Gastroesophageal sphincter (tissue), 4 donors: ENCODE data around the gene TBX21. TPM values are rescaled to one million over a fixed set of nuclear protein-coding genes. Genes with fewer than 3 reads are reported as not detected.
"Not testable (repeated sequence)": the region's sequence is repeated elsewhere in the genome, so short reads cannot be mapped to it uniquely, and the experiment has no call there.

Experiments used
- ATAC-seq: fragments of 150-250 bp; one replicate; pipeline ENCODE4 v1.9.1; 2016; ENCODE audit warnings: mild to moderate bottlenecking, moderate library complexity
- H3K27ac ChIP-seq, 4 donors: fragments of 200-600 bp; sonication (generic) in 3 of 4; 1 replicate in 3 of 4; 2 replicates in 1 of 4; pipeline ENCODE4 v1.5.1; 2016 to 2019
- H3K27me3 ChIP-seq: fragments of 200-600 bp; sonication (generic); one replicate; pipeline ENCODE4 v1.5.1; 2019
- H3K36me3 ChIP-seq, 2 donors: fragments of 200-600 bp; sonication (generic); one replicate each; pipeline ENCODE4 v1.5.1; 2019; ENCODE audit warnings: control low read depth in 1 of 2
- H3K4me1 ChIP-seq, 3 donors: fragments of 200-600 bp; sonication (generic); 1 replicate in 2 of 3; 2 replicates in 1 of 3; pipeline ENCODE4 v1.5.1; 2016 to 2019; ENCODE audit warnings: control low read depth in 2 of 3
- H3K4me3 ChIP-seq, 2 donors: fragments of 200-600 bp; sonication (generic); one replicate each; pipeline ENCODE4 v1.5.1; 2019; ENCODE audit warnings: mild to moderate bottlenecking in 1 of 2, moderate library complexity in 1 of 2
- H3K9me3 ChIP-seq, 3 donors: fragments of 200-600 bp; sonication (generic); one replicate each; pipeline ENCODE4 v1.5.1; 2017 to 2019; ENCODE audit warnings: control low read depth in 2 of 3
- CTCF ChIP-seq, 4 experiments: fragments of 200-600 bp in 2 of 4; fragments of 450-650 bp in 2 of 4; sonication (generic) in 1 of 4; IDR thresholded peaks; one replicate each; pipeline ENCODE4 v1.5.1; 2017 to 2019; ENCODE audit warnings: antibody characterized with exemption in 4 of 4, mild to moderate bottlenecking in 2 of 4, moderate library complexity in 2 of 4
- EP300 ChIP-seq: sonication (generic); formaldehyde crosslinking; IDR thresholded peaks from one replicate; pipeline ENCODE4 v1.6.1; 2017; ENCODE audit warnings: antibody characterized with exemption, mild to moderate bottlenecking
- POLR2A ChIP-seq, 2 donors: fragments of 450-650 bp; IDR thresholded peaks; one replicate each; pipeline ENCODE4 v1.6.1; 2017; ENCODE audit warnings: antibody characterized with exemption in 2 of 2, mild to moderate bottlenecking in 2 of 2, moderate library complexity in 1 of 2
- POLR2AphosphoS5 ChIP-seq: sonication (generic); formaldehyde crosslinking; IDR thresholded peaks from one replicate; pipeline ENCODE4 v1.6.1; 2017; ENCODE audit warnings: antibody characterized with exemption
- WGBS, 2 donors: methylation state at CpG; one replicate each; pipeline ENCODE4 v1.1.5; 2018; ENCODE audit warnings: low coverage in 1 of 2; 5-methylcytosine and 5-hydroxymethylcytosine counted together
- total RNA-seq, 4 donors: library from RNA; depleted of rRNA; stranded (reverse); fragments of >200 nt; gene quantifications; one replicate each; pipeline ENCODE4 v1.1.0, GENCODE V29; 2016

The TBX21 gene
- total RNA-seq, 4 donors from 2014 or later, result 0.94 to 1.1 TPM; not detected in 2

GRCh38 chr17:47738178-47738577, 5.1 kb downstream of the TBX21 start:
- H3K9me3 ChIP-seq, result no peaks in the 10 kb centered on the region
- no peaks in the 10 kb centered on the region for H3K36me3 ChIP-seq
- no peak overlapping the region for H3K4me3 ChIP-seq
- ATAC-seq, result no peak
- H3K4me1 ChIP-seq, result peaks cover 0 to 11% (median 7%) of the 10 kb centered on the region in 3 donors
- TF ChIP-seq POLR2A (IDR thresholded peaks at IDR 0.05) (no peak), CTCF (IDR thresholded peaks at IDR 0.05) (no peak), EP300 (no peak)
- H3K27me3 ChIP-seq, result peaks cover 80% of the 10 kb centered on the region
- 86 to 93% methylated on average over 5 to 7 of the region's 7 CpGs for WGBS, 2 donors
- H3K27ac ChIP-seq, result no peak overlapping the region

GRCh38 chr17:47739150-47739549, 6.1 kb downstream of the TBX21 start:
- WGBS, 2 donors, result 20 to 63% methylated on average over 2 to 5 of the region's 8 CpGs
- ATAC-seq, result no peak
- Histone ChIP-seq H3K27ac (no peak overlapping the region), H3K27me3 (peaks cover 80% of the 10 kb centered on the region), H3K36me3 (no peaks in the 10 kb centered on the region), H3K4me1 (peaks cover 0 to 2% (median 0%) of the 10 kb centered on the region in 3 donors), H3K4me3 (no peak overlapping the region), H3K9me3 (no peaks in the 10 kb centered on the region)
- TF ChIP-seq POLR2A (IDR thresholded peaks at IDR 0.05) (no peak), POLR2AphosphoS5 (no peak), CTCF (IDR thresholded peaks at IDR 0.05) (no peak), EP300 (no peak)

GRCh38 chr17:47739945-47740344, 6.9 kb downstream of the TBX21 start:
- 87 to 95% methylated on average over 7 to 9 of the region's 12 CpGs for WGBS, 2 donors
- peaks cover 80% of the 10 kb centered on the region for H3K27me3 ChIP-seq
- ATAC-seq, H3K4me3 ChIP-seq, H3K9me3 ChIP-seq, H3K4me1 ChIP-seq, H3K27ac ChIP-seq, H3K36me3 ChIP-seq: not testable (repeated sequence)

GRCh38 chr17:47741109-47741792, 8.2 kb downstream of the TBX21 start:
- ATAC-seq, result no peak
- no peak for TF ChIP-seq CTCF (IDR thresholded peaks at IDR 0.05)
- TF ChIP-seq POLR2AphosphoS5, result no peak
- TF ChIP-seq POLR2A (IDR thresholded peaks at IDR 0.05), result no peak
- TF ChIP-seq EP300, result no peak
- Histone ChIP-seq H3K27me3 (peaks cover 80% of the 10 kb centered on the region), H3K36me3 (no peaks in the 10 kb centered on the region), H3K4me3 (no peak overlapping the region), H3K4me1 (no peaks in the 10 kb centered on the region), H3K27ac (no peak overlapping the region), H3K9me3 (no peaks in the 10 kb centered on the region)
- 82 to 91% methylated on average over 6 to 9 of the region's 11 CpGs for WGBS, 2 donors

- 74 to 76% methylated on average over 7 to 9 of the region's 9 CpGs for WGBS, 2 donors
- no peak for ATAC-seq
Observed at GRCh38 chr17:47741793-47742145, 8.7 kb downstream of the TBX21 start.

More at GRCh38 chr17:47741793-47742145, 8.7 kb downstream of the TBX21 start:
- Histone ChIP-seq H3K9me3 (no peaks in the 10 kb centered on the region), H3K36me3 (no peaks in the 10 kb centered on the region), H3K27me3 (peaks cover 79% of the 10 kb centered on the region), H3K4me3 (no peak overlapping the region), H3K4me1 (no peaks in the 10 kb centered on the region), H3K27ac (no peak overlapping the region)
- no peak for TF ChIP-seq EP300
- no peak for TF ChIP-seq CTCF (IDR thresholded peaks at IDR 0.05)
- TF ChIP-seq POLR2A (IDR thresholded peaks at IDR 0.05), result no peak
- no peak for TF ChIP-seq POLR2AphosphoS5
